ENCODE results near the gene EPSTI1. TPM values are rescaled to one million over a fixed set of nuclear protein-coding genes. Genes with fewer than 3 reads are reported as not detected.
A peak's percentile ranks its signal among the peaks of the same experiment; 100 is the strongest.
"Not testable (repeated sequence)": the region's sequence is repeated elsewhere in the genome, so short reads cannot be mapped to it uniquely, and the experiment has no call there.

EPSTI1 gene, protein sequence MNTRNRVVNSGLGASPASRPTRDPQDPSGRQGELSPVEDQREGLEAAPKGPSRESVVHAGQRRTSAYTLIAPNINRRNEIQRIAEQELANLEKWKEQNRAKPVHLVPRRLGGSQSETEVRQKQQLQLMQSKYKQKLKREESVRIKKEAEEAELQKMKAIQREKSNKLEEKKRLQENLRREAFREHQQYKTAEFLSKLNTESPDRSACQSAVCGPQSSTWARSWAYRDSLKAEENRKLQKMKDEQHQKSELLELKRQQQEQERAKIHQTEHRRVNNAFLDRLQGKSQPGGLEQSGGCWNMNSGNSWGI
- 10 to 100 TPM; 30.7 to 32.0 TPM for total RNA-seq

GRCh38 chr13:42991898-42992763, at the start of gene EPSTI1:
Gene EPSTI1, minus strand, starts transcription at chr13:42992241. Its CDS starts 76 bp downstream, at chr13:42992165.
- H3K27me3 Mint-ChIP-seq = no peaks in the 10 kb centered on the region
- intact Hi-C loops (cut with DNase I, micrococcal nuclease) = loop anchor here (1.0 to 5.0 kb wide), 11 partner anchors 21 to 1525 kb away; partner anchors contain the start of gene DNAJC15 (in 1 of the 2)
- H3K36me3 Mint-ChIP-seq (ENCODE audit: low read depth) = peaks cover 7% of the 10 kb centered on the region
- peak within 1 kb of the TSS; percentile 84 for H3K4me3 Mint-ChIP-seq
- CTCF ChIA-PET = interaction anchor here (1.0 to 1.8 kb wide), 3 partner anchors 20 to 32 kb away, joined by 4 to 9 read pairs (median 4); no protein-coding TSS in a partner anchor
- POLR2A ChIA-PET = interaction anchor here (0.6 to 1.9 kb wide), 4 partner anchors 31 to 103 kb away, joined by 3 to 8 read pairs (median 4); partner anchors contain the start of gene DNAJC15
- no peaks in the 10 kb centered on the region for H3K9me3 Mint-ChIP-seq (ENCODE audit: low read depth)
- ATAC-seq (peak; percentile 81), DNase-seq (peak; percentile 87)
- H3K4me1 Mint-ChIP-seq = peaks cover 45% of the 10 kb centered on the region
- peak within 1 kb of the TSS; percentile 99 for H3K27ac Mint-ChIP-seq

GRCh38 chr13:43041369-43041921, 49.4 kb upstream of the EPSTI1 start:
- Mint-ChIP-seq H3K4me1 (peaks cover 72% of the 10 kb centered on the region), H3K36me3 (ENCODE audit: low read depth) (peaks cover 38% of the 10 kb centered on the region), H3K9me3 (ENCODE audit: low read depth) (no peaks in the 10 kb centered on the region), H3K4me3 (no peak overlapping the region), H3K27ac (peak overlapping the region; percentile 17), H3K27me3 (no peaks in the 10 kb centered on the region)
- DNase-seq = no peak
- ChIA-PET POLR2A (interaction anchor here (0.9 kb wide), 1 partner anchor 17 kb away, joined by 4 read pairs; no protein-coding TSS in a partner anchor), CTCF (interaction anchor here (0.9 to 1.4 kb wide), 2 partner anchors 10 to 20 kb away, joined by 3 read pairs; no protein-coding TSS in a partner anchor)
- intact Hi-C loops (cut with DNase I, micrococcal nuclease) = loop anchor here in 1 of 2 experiments (10.0 kb wide), 3 partner anchors 547 to 1233 kb away; no protein-coding TSS in a partner anchor
- no peak for ATAC-seq

DNA sequence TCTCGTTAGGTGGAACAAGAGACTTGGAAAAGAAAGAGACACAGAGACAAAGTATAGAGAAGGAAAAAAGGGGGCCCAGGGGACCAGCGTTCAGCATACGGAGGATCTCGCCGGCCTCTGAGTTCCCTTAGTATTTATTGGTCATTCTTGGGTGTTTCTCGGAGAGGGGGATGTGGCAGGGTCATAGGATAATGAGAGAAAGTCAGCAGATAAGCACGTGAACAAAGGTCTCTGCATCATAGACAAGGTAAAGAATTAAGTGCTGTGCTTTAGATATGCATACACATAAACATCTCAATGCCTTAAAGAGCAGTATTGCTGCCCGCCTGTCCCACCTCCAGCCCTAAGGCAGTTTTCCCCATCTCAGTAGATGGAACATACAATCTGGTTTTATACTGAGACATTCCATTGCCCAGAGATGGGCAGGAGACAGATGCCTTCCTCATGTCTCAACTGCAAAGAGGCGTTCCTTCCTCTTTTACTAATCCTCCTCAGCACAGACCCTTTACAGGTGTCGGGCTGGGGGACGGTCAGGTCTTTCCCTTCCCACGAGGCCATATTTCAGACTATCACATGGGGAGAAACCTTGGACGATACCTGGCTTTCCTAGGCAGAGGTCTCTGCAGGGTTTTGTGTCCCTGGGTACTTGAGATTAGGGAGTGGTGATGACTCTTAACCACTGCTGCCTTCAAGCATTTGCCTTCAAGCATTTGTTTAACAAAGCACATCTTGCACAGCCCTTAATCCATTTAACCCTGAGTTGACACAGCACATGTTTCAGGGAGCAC, 48.7 kb upstream of the EPSTI1 start:
- ATAC-seq; H3K9me3 Mint-ChIP-seq (ENCODE audit: low read depth); POLR2A ChIA-PET; H3K27ac Mint-ChIP-seq; DNase-seq; H3K27me3 Mint-ChIP-seq; H3K4me3 Mint-ChIP-seq: not testable (repeated sequence)
- Mint-ChIP-seq H3K4me1 (peaks cover 65% of the 10 kb centered on the region), H3K36me3 (ENCODE audit: low read depth) (peaks cover 34% of the 10 kb centered on the region)
- CTCF ChIA-PET = interaction anchor here (1.0 to 1.4 kb wide), 2 partner anchors 9 to 13 kb away, joined by 3 read pairs; no protein-coding TSS in a partner anchor
- intact Hi-C loops (cut with DNase I, micrococcal nuclease) = loop anchor here in 1 of 2 experiments (10.0 kb wide), 3 partner anchors 546 to 1234 kb away; no protein-coding TSS in a partner anchor

DNA sequence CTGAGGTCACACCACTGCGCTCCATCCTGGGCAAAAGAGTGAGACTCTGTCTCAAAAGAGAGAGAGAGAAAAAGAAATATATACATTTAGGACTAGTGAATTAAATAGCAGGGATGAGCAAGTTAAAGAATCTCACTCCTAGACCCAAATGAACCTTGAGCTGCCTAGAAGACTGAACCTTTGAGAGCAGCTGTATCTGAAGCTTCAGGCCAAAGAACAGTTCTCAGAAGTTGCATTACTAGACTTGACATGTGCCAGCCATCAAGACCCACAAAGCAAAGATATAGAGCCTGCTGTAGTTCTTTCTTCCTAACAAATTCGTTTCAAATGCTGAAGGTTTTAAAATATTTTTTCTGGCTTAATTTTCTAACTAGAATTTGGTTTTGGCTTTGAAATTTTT, 47.9 kb upstream of the EPSTI1 start:
- no peak for ATAC-seq
- CTCF ChIA-PET = interaction anchor here (1.0 kb wide), 1 partner anchor 12 kb away, joined by 3 read pairs; no protein-coding TSS in a partner anchor

DNA sequence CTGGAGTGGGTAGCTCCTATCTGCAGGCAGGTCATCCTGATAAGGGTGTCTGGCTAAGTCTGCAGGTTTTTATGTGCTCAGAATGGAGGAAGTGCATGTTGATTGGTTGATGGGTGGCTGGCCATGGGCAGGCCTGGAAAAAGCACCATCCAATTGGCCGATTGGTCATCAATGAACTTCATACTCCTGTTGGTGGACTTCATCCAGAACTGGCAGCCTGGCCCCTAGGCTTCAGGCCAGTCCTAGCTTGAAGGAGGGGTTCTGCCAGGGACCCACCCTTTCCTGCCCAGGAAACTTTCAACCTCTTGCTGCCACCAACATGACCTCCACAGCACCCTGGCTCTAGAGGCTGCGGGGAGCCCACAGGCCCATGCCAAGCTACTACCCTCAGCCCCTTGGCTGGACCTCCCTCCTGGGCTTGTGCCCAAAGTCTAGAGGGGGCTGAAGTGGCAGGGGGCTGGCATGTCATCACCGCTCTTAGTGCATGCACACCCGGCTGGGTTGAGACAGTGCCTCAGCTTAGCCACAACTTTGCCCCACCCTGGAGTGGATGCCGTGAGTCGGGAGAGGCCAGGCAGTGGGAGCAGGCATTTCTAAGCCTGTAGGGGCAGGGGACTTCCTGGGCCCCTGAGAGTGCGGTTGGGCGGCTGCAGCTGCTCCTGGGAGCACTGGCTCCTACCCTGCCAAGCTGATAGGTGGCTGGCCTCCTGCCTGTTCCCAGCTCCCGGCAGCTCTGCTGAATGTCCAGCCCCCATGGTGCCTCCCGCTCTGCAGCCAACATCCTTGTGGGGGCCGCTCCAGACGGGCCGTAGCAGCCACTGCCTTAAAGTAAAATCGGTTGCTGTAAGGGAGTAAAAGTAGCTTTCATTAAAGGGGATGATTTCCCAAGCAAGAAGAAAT, 44.6 kb upstream of the EPSTI1 start:
- H3K36me3 Mint-ChIP-seq (ENCODE audit: low read depth) = peaks cover 48% of the 10 kb centered on the region
- intact Hi-C loops (cut with DNase I, micrococcal nuclease) = no loop called here
- DNase-seq (no peak), ATAC-seq (no peak)
- ChIA-PET POLR2A (interaction anchor here (0.6 kb wide), 1 partner anchor 65 kb away, joined by 6 read pairs; no protein-coding TSS in a partner anchor), CTCF (interaction anchor here (0.7 to 0.9 kb wide), 2 partner anchors 39 to 67 kb away, joined by 3 read pairs; no protein-coding TSS in a partner anchor)
- no peaks in the 10 kb centered on the region for H3K27me3 Mint-ChIP-seq
- no peak overlapping the region for H3K4me3 Mint-ChIP-seq
- peaks cover 44% of the 10 kb centered on the region for H3K4me1 Mint-ChIP-seq
- H3K27ac Mint-ChIP-seq = no peak overlapping the region
- H3K9me3 Mint-ChIP-seq (ENCODE audit: low read depth) = peaks cover 5% of the 10 kb centered on the region

More for the DNA sequence above, 47.9 kb upstream of the EPSTI1 start:
- Mint-ChIP-seq H3K4me3 (no peak overlapping the region), H3K27me3 (no peaks in the 10 kb centered on the region), H3K4me1 (peaks cover 60% of the 10 kb centered on the region), H3K9me3 (ENCODE audit: low read depth) (no peaks in the 10 kb centered on the region), H3K27ac (no peak overlapping the region), H3K36me3 (ENCODE audit: low read depth) (peaks cover 34% of the 10 kb centered on the region)
- POLR2A ChIA-PET = no interaction called here
- no peak for DNase-seq
- intact Hi-C loops (cut with DNase I, micrococcal nuclease) = loop anchor here in 1 of 2 experiments (10.0 kb wide), 3 partner anchors 545 to 1235 kb away; no protein-coding TSS in a partner anchor

DNA sequence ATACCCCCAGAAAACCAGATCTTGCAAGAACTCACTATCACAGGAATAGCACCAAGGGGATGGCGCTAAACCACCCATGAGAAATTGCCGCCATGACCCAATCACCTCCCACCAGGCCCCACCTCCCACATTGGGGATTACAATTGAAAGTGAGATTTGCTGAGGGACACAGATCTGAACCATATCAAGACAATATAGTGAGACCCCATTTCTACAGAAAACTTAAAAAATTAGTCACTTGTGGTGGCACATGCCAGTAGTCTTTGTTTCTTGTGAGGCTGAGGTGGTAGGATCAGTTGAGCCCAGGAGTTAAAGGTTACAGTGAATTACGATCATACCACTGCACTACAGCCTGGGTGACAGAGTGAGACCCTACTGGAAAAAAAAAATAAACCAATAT, 41.0 kb upstream of the EPSTI1 start:
- Mint-ChIP-seq H3K36me3 (ENCODE audit: low read depth) (peaks cover 40% of the 10 kb centered on the region), H3K27me3 (no peaks in the 10 kb centered on the region), H3K27ac (no peak overlapping the region), H3K4me3 (no peak overlapping the region), H3K4me1 (peaks cover 34% of the 10 kb centered on the region), H3K9me3 (ENCODE audit: low read depth) (peaks cover 5% of the 10 kb centered on the region)
- DNase-seq (peak; percentile 25), ATAC-seq (peak; percentile 51)
- POLR2A ChIA-PET = no interaction called here
- CTCF ChIA-PET = interaction anchor here (1.0 kb wide), 1 partner anchor 44 kb away, joined by 3 read pairs; no protein-coding TSS in a partner anchor
- intact Hi-C loops (cut with DNase I, micrococcal nuclease) = no loop called here

DNA sequence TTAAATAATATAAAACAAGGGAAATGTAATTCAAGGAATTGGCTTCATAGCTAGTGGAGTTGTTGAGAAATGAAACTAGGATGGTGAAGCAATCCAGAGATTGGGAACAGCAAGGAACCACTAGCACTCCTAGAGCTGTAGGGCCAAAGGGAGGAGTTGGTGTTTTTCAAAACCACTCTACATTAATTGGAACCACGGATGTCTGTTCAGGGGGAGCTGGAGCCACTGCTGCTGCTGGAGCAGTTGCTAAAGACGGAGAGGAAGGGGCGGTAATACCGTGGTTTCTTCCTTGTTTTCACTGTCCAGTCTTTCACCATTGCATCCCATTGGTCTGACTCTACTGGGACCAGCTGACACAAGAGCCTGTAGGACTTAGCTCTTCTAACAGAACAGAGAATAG, 39.8 kb upstream of the EPSTI1 start:
- no peaks in the 10 kb centered on the region for H3K27me3 Mint-ChIP-seq
- H3K36me3 Mint-ChIP-seq (ENCODE audit: low read depth) = peaks cover 43% of the 10 kb centered on the region
- intact Hi-C loops (cut with DNase I, micrococcal nuclease) = no loop called here
- H3K4me1 Mint-ChIP-seq = peaks cover 43% of the 10 kb centered on the region
- no peak for ATAC-seq
- H3K9me3 Mint-ChIP-seq (ENCODE audit: low read depth) = peaks cover 5% of the 10 kb centered on the region
- no peak overlapping the region for H3K27ac Mint-ChIP-seq
- POLR2A ChIA-PET = no interaction called here
- no peak for DNase-seq
- H3K4me3 Mint-ChIP-seq = no peak overlapping the region
- CTCF ChIA-PET = interaction anchor here (0.9 to 1.7 kb wide), 2 partner anchors 10 to 44 kb away, joined by 3 to 4 read pairs; no protein-coding TSS in a partner anchor

DNA sequence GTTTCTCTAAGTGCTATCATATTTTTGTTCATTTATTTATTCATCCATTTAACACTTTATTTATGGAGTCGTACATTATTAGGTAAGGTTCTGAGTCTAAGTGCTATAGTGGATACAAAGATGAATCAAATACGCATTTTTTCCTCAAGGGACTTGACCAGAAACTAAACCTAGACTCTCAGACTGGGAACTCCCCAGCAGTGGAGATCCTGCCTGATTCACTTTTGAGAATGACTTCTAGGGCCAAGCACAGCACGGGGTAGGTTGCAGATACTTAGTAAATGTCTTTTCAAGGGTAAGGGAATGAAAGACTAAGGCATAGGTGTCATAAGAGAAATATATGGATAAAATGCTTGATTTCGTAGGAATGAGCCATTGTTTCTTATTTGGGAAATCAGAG, 38.5 kb upstream of the EPSTI1 start:
- Mint-ChIP-seq H3K27me3 (no peaks in the 10 kb centered on the region), H3K27ac (peak overlapping the region; percentile 2), H3K4me1 (peaks cover 47% of the 10 kb centered on the region), H3K36me3 (ENCODE audit: low read depth) (peaks cover 43% of the 10 kb centered on the region), H3K4me3 (no peak overlapping the region), H3K9me3 (ENCODE audit: low read depth) (peaks cover 5% of the 10 kb centered on the region)
- ChIA-PET CTCF (interaction anchor here (1.7 kb wide), 1 partner anchor 43 kb away, joined by 4 read pairs; no protein-coding TSS in a partner anchor), POLR2A (no interaction called here)
- no peak for DNase-seq
- intact Hi-C loops (cut with DNase I, micrococcal nuclease) = no loop called here
- ATAC-seq = peak; percentile 71

DNA sequence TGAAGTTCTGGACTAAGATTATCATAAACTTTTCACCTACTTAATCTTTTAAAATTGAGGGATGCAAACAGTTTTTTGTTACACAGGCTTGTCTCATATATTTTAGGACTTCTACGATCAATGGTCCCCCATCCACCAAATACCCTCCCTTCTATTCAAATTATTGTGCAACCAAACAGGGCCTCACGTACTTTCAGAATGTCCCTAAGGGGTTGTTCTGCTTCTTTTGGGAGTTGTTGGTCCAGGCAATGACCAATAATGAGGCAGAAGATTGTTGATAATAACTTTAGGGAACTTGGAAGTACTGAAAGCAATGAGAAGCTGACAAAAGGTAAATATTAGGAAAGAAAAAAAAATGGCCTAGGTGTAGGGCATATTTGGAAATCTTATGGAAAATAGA, 34.2 kb upstream of the EPSTI1 start:
- no peak overlapping the region for H3K4me3 Mint-ChIP-seq
- peaks cover 27% of the 10 kb centered on the region for H3K36me3 Mint-ChIP-seq (ENCODE audit: low read depth)
- no peak overlapping the region for H3K27ac Mint-ChIP-seq
- peaks cover 40% of the 10 kb centered on the region for H3K4me1 Mint-ChIP-seq
- ATAC-seq (no peak), DNase-seq (no peak)
- H3K9me3 Mint-ChIP-seq (ENCODE audit: low read depth) = no peaks in the 10 kb centered on the region
- no peaks in the 10 kb centered on the region for H3K27me3 Mint-ChIP-seq
- POLR2A ChIA-PET = no interaction called here
- CTCF ChIA-PET = no interaction called here
- intact Hi-C loops (cut with DNase I, micrococcal nuclease) = no loop called here
